A673 (cell line): Measurements from ENCODE around the gene CNGA4. TPM values are rescaled to one million over a fixed set of nuclear protein-coding genes. Genes with fewer than 3 reads are reported as not detected.

ENCODE experiments used
- BruUV-seq: library from RNA; stranded (reverse); fragments of 400-500 nt; replicated peaks from 2 replicates; lab custom pipeline; 2021; lab: Mats Ljungman, UMichigan
- CTCF ChIA-PET: fragments of 300-600 bp; sonication (Branson Sonifier 250); formaldehyde crosslinking; loops from one replicate; lab custom pipeline; 2022; ENCODE audit warnings: antibody characterized with exemption; lab: Charles Lee
- POLR2A ChIA-PET: fragments of 300-600 bp; sonication (Branson Sonifier 250); formaldehyde crosslinking; loops from one replicate; lab custom pipeline; 2022; ENCODE audit warnings: antibody characterized with exemption; ENCODE audit not compliant: low non-redundant PET; lab: Charles Lee
- DNase-seq: peaks from one replicate; pipeline ENCODE4 v3.0.0-alpha.2; 2015; ENCODE audit warnings: low spot score
- H3K27ac ChIP-seq: fragments of 200-600 bp; sonication (generic); 2 replicates; pipeline ENCODE4 v1.5.1; 2016; ENCODE audit warnings: mixed run types, low read depth, mild to moderate bottlenecking, mixed read lengths, antibody characterized with exemption, low read length; ENCODE audit not compliant: poor library complexity, severe bottlenecking
- H3K27me3 ChIP-seq: fragments of 200-600 bp; sonication (generic); replicated peaks from 2 replicates; pipeline ENCODE4 v1.6.1; 2017; ENCODE audit warnings: mixed run types, low read depth, mild to moderate bottlenecking, mixed read lengths, antibody characterized with exemption, low read length; ENCODE audit not compliant: insufficient read depth, poor library complexity
- H3K36me3 ChIP-seq: fragments of 200-600 bp; sonication (generic); 2 replicates; pipeline ENCODE4 v1.6.1; 2016; ENCODE audit warnings: mixed run types, mild to moderate bottlenecking, mixed read lengths, antibody characterized with exemption, low read length; ENCODE audit not compliant: insufficient read depth, poor library complexity, severe bottlenecking
- H3K4me1 ChIP-seq: fragments of 200-600 bp; sonication (generic); 2 replicates; pipeline ENCODE4 v1.6.1; 2017; ENCODE audit warnings: mixed run types, mild to moderate bottlenecking, mixed read lengths, antibody characterized with exemption, low read length; ENCODE audit not compliant: insufficient read depth, poor library complexity, severe bottlenecking
- H3K4me3 ChIP-seq: fragments of 200-600 bp; sonication (generic); 2 replicates; pipeline ENCODE4 v1.5.1; 2016; ENCODE audit warnings: low read depth, mixed run types, mild to moderate bottlenecking, mixed read lengths, low read length; ENCODE audit not compliant: poor library complexity, severe bottlenecking
- H3K9me3 ChIP-seq: fragments of 200-600 bp; sonication (generic); 2 replicates; pipeline ENCODE4 v1.6.1; 2016; ENCODE audit warnings: mixed run types, low read depth, mild to moderate bottlenecking, mixed read lengths, antibody characterized with exemption, low read length; ENCODE audit not compliant: poor library complexity, severe bottlenecking
- CTCF ChIP-seq: fragments of 300-800, 200-600 bp; sonication (generic); conservative IDR thresholded peaks from 2 replicates; pipeline ENCODE4 v1.5.1; 2017; ENCODE audit warnings: low read depth, mild to moderate bottlenecking, antibody characterized with exemption, low read length, moderate library complexity, mixed read lengths
- EZH2 ChIP-seq: fragments of 200-600 bp; sonication (generic); IDR thresholded peaks from 2 replicates; pipeline ENCODE4 v1.6.1; 2017; ENCODE audit warnings: borderline replicate concordance, low read depth, mild to moderate bottlenecking, mixed read lengths, antibody characterized with exemption, low read length; ENCODE audit not compliant: poor library complexity, severe bottlenecking
- intact Hi-C: fragments of 100-400 bp; cut with micrococcal nuclease; formaldehyde crosslinking; loops from one replicate; pipeline ENCODE4 v1.10.0; 2022; ENCODE audit not compliant: unreplicated experiment
- total RNA-seq: library from RNA; stranded (reverse); gene quantifications from 2 replicates; pipeline ENCODE4 v1.2.3, GENCODE V29; 2021

The CNGA4 gene
- total RNA-seq, 1 experiment from 2014 or later = not detected

DNA sequence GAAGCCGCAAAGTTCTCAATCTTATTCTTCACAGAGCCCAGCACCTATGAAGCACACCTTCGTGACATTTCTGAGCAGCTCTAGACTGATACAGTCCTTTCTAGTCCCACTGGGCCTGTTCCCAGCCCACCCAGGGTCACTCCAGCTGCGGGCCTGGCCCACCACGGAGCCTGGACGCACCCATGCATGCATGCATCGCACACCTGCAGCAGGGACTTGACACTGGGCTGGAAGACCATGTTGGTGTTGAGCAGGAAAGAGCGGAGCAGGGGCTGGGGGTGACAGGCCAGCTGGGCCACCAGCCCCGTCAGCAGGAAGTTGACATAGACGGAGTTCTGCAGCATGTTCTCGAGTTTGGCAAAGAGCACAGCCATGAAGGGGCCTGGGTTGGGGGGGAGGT, 24.4 kb upstream of the CNGA4 start:
- H3K4me3 ChIP-seq = no peak overlapping the region
- H3K36me3 ChIP-seq = peaks cover 16% of the 10 kb centered on the region
- CTCF ChIA-PET = no interaction called here
- DNase-seq = no peak
- POLR2A ChIA-PET = no interaction called here
- BruUV-seq = no TSS peak
- H3K27me3 ChIP-seq = no peaks in the 10 kb centered on the region
- intact Hi-C loops = no loop called here
- H3K27ac ChIP-seq = no peak overlapping the region
- H3K9me3 ChIP-seq = no peaks in the 10 kb centered on the region
- TF ChIP-seq EZH2 (no peak), CTCF (no peak)
- no peaks in the 10 kb centered on the region for H3K4me1 ChIP-seq

- H3K36me3 ChIP-seq = peaks cover 16% of the 10 kb centered on the region
- no peaks in the 10 kb centered on the region for H3K4me1 ChIP-seq
- no peak for DNase-seq
- H3K9me3 ChIP-seq = no peaks in the 10 kb centered on the region
- ChIA-PET POLR2A (no interaction called here), CTCF (no interaction called here)
- BruUV-seq = no TSS peak
- intact Hi-C loops = no loop called here
- no peak overlapping the region for H3K4me3 ChIP-seq
- no peak for TF ChIP-seq EZH2
- no peak for TF ChIP-seq CTCF
- no peaks in the 10 kb centered on the region for H3K27me3 ChIP-seq
- H3K27ac ChIP-seq = no peak overlapping the region
These were observed 22.4 kb upstream of the CNGA4 start for GRCh38 chr11:6216501-6216900.

GRCh38 chr11:6217722-6218121, 21.2 kb upstream of the CNGA4 start:
- POLR2A ChIA-PET = no interaction called here
- TF ChIP-seq EZH2 = no peak
- no peak for TF ChIP-seq CTCF
- Histone ChIP-seq H3K36me3 (peaks cover 25% of the 10 kb centered on the region), H3K4me3 (no peak overlapping the region), H3K27ac (no peak overlapping the region), H3K4me1 (no peaks in the 10 kb centered on the region), H3K9me3 (no peaks in the 10 kb centered on the region), H3K27me3 (no peaks in the 10 kb centered on the region)
- no peak for DNase-seq
- no TSS peak for BruUV-seq
- CTCF ChIA-PET = no interaction called here
- intact Hi-C loops = no loop called here
